H9 (cell line): ENCODE data around the gene SEC23IP. TPM values are rescaled to one million over a fixed set of nuclear protein-coding genes. Genes with fewer than 3 reads are reported as not detected.

Experiments
- DNase-seq: peaks from one replicate; pipeline ENCODE4 v3.0.0-alpha.2; 2017
- H2AFZ ChIP-seq: one replicate; pipeline ENCODE4 v1.6.1; 2013; ENCODE audit warnings: mild to moderate bottlenecking, low read length, control low read depth, moderate library complexity
- H2AK5ac ChIP-seq: 2 replicates; pipeline ENCODE4 v1.6.1; 2013; ENCODE audit warnings: low read length, control low read depth, mixed read lengths; ENCODE audit not compliant: insufficient read length
- H2BK120ac ChIP-seq: one replicate; pipeline ENCODE4 v1.6.1; 2013; ENCODE audit warnings: low read depth, mild to moderate bottlenecking, low read length, control low read depth, inconsistent platforms; ENCODE audit not compliant: poor library complexity, severe bottlenecking
- H2BK12ac ChIP-seq: 2 replicates; pipeline ENCODE4 v1.6.1; 2013; ENCODE audit warnings: low read length, control low read depth, mixed read lengths, low read depth; ENCODE audit not compliant: insufficient read length
- H2BK15ac ChIP-seq: 2 replicates; pipeline ENCODE4 v1.6.1; 2013; ENCODE audit warnings: low read depth, low read length, control low read depth
- H2BK20ac ChIP-seq: one replicate; pipeline ENCODE4 v1.6.1; 2013; ENCODE audit warnings: low read depth, mild to moderate bottlenecking, low read length, control low read depth, inconsistent platforms; ENCODE audit not compliant: poor library complexity, severe bottlenecking
- H2BK5ac ChIP-seq: 2 replicates; pipeline ENCODE4 v1.6.1; 2013; ENCODE audit warnings: low read length, control low read depth, mixed read lengths; ENCODE audit not compliant: insufficient read length
- H3K14ac ChIP-seq: 2 replicates; pipeline ENCODE4 v1.6.1; 2013; ENCODE audit warnings: low read length, control low read depth; ENCODE audit not compliant: insufficient read depth
- H3K18ac ChIP-seq: 2 replicates; pipeline ENCODE4 v1.6.1; 2013; ENCODE audit warnings: low read depth, mild to moderate bottlenecking, mixed read lengths, low read length, control low read depth; ENCODE audit not compliant: insufficient read length
- H3K23ac ChIP-seq: 2 replicates; pipeline ENCODE4 v1.6.1; 2013; ENCODE audit warnings: low read length, control low read depth, mixed read lengths, low read depth; ENCODE audit not compliant: insufficient read length
- H3K23me2 ChIP-seq: 2 replicates; pipeline ENCODE4 v1.6.1; 2013; ENCODE audit warnings: low read depth, mild to moderate bottlenecking, mixed read lengths, low read length, control low read depth; ENCODE audit not compliant: insufficient read length, poor library complexity, severe bottlenecking
- H3K27ac ChIP-seq: 2 replicates; pipeline ENCODE4 v1.5.1; 2013; ENCODE audit warnings: low read length, control low read depth, mixed read lengths, low read depth; ENCODE audit not compliant: insufficient read length
- H3K27me3 ChIP-seq: 2 replicates; pipeline ENCODE4 v1.6.1; 2013; ENCODE audit warnings: low read length, control low read depth, inconsistent platforms; ENCODE audit not compliant: insufficient read depth
- H3K4ac ChIP-seq: 2 replicates; pipeline ENCODE4 v1.6.1; 2013; ENCODE audit warnings: low read depth, mild to moderate bottlenecking, control low read depth, inconsistent platforms, low read length, moderate library complexity
- H3K4me1 ChIP-seq: 2 replicates; pipeline ENCODE4 v1.6.1; 2013; ENCODE audit warnings: low read length, control low read depth, inconsistent platforms; ENCODE audit not compliant: insufficient read depth
- H3K4me2 ChIP-seq: 2 replicates; pipeline ENCODE4 v1.6.1; 2013; ENCODE audit warnings: low read length, control low read depth, mixed read lengths; ENCODE audit not compliant: insufficient read length, insufficient read depth
- H3K56ac ChIP-seq: 2 replicates; pipeline ENCODE4 v1.6.1; 2013; ENCODE audit warnings: low read depth, mild to moderate bottlenecking, mixed read lengths, low read length, control low read depth; ENCODE audit not compliant: insufficient read length
- H3K79me1 ChIP-seq: 2 replicates; pipeline ENCODE4 v1.6.1; 2013; ENCODE audit warnings: low read depth, mild to moderate bottlenecking, moderate library complexity, low read length, control low read depth, inconsistent platforms; ENCODE audit not compliant: insufficient read depth, poor library complexity, severe bottlenecking
- H3K79me2 ChIP-seq: 2 replicates; pipeline ENCODE4 v1.6.1; 2013; ENCODE audit warnings: low read length, control low read depth, inconsistent platforms; ENCODE audit not compliant: insufficient read depth
- H3K9ac ChIP-seq: 2 replicates; pipeline ENCODE4 v1.6.1; 2013; ENCODE audit warnings: low read length, control low read depth, mixed read lengths; ENCODE audit not compliant: insufficient read length; ENCODE audit errors: extremely low read depth
- H3K9me3 ChIP-seq: one replicate; pipeline ENCODE4 v1.6.1; 2013; ENCODE audit warnings: low read depth, low read length, inconsistent platforms; ENCODE audit not compliant: control insufficient read depth
- H3T11ph ChIP-seq: one replicate; pipeline ENCODE4 v1.6.1; 2013; ENCODE audit warnings: mild to moderate bottlenecking, low read length, control low read depth, inconsistent platforms
- H4K20me1 ChIP-seq: one replicate; pipeline ENCODE4 v1.6.1; 2013; ENCODE audit not compliant: control insufficient read depth, insufficient read length, insufficient read depth
- H4K5ac ChIP-seq: 2 replicates; pipeline ENCODE4 v1.6.1; 2013; ENCODE audit warnings: low read depth, mild to moderate bottlenecking, mixed read lengths, low read length, control low read depth; ENCODE audit not compliant: insufficient read length
- H4K8ac ChIP-seq: replicated peaks from 2 replicates; pipeline ENCODE4 v1.6.1; 2013; ENCODE audit warnings: low read length, control low read depth, mixed read lengths, low read depth; ENCODE audit not compliant: insufficient read length
- H4K91ac ChIP-seq: 2 replicates; pipeline ENCODE4 v1.6.1; 2013; ENCODE audit warnings: low read depth, mild to moderate bottlenecking, moderate library complexity, mixed read lengths, low read length, control low read depth; ENCODE audit not compliant: insufficient read length
- H3K27ac Mint-ChIP-seq, 3 experiments: 2 replicates in 2 of 3; 3 replicates in 1 of 3; pipeline ENCODE4 v1.8.0; 2020 to 2021; ENCODE audit warnings: mixed read lengths in 3 of 3, mild to moderate bottlenecking in 1 of 3, moderate library complexity in 1 of 3
- H3K27me3 Mint-ChIP-seq: 2 replicates; pipeline ENCODE4 v1.8.0; 2021; ENCODE audit warnings: low read depth, mild to moderate bottlenecking, moderate library complexity, mixed read lengths
- H3K36me3 Mint-ChIP-seq, 3 experiments: 2 replicates in 2 of 3; 3 replicates in 1 of 3; pipeline ENCODE4 v1.8.0; 2020 to 2021; ENCODE audit warnings: low read depth in 3 of 3, mixed read lengths in 3 of 3; ENCODE audit not compliant: insufficient read depth in 1 of 3
- H3K4me1 Mint-ChIP-seq, 2 experiments: 2 replicates each; pipeline ENCODE4 v1.8.0; 2020; ENCODE audit warnings: mixed read lengths in 2 of 2
- H3K4me3 Mint-ChIP-seq, 2 experiments: 2 replicates in 1 of 2; 3 replicates in 1 of 2; pipeline ENCODE4 v1.8.0; 2020 to 2021; ENCODE audit warnings: mild to moderate bottlenecking in 2 of 2, mixed read lengths in 2 of 2, moderate library complexity in 1 of 2
- H3K9me3 Mint-ChIP-seq, 2 experiments: 2 replicates in 1 of 2; 3 replicates in 1 of 2; pipeline ENCODE4 v1.8.0; 2020; ENCODE audit warnings: mild to moderate bottlenecking in 2 of 2, mixed read lengths in 2 of 2, moderate library complexity in 1 of 2
- CTCF ChIP-seq: fragments of 200-600 bp; sonication (generic); conservative IDR thresholded peaks from 3 replicates; pipeline ENCODE4 v1.8.0; 2021; ENCODE audit warnings: antibody characterized with exemption, mild to moderate bottlenecking
- total RNA-seq: library from RNA; stranded (reverse); gene quantifications from 2 replicates; pipeline ENCODE4 v1.2.1, GENCODE V29; 2021

The SEC23IP gene
- total RNA-seq, 1 experiment from 2014 or later, result 93.0 TPM

DNA sequence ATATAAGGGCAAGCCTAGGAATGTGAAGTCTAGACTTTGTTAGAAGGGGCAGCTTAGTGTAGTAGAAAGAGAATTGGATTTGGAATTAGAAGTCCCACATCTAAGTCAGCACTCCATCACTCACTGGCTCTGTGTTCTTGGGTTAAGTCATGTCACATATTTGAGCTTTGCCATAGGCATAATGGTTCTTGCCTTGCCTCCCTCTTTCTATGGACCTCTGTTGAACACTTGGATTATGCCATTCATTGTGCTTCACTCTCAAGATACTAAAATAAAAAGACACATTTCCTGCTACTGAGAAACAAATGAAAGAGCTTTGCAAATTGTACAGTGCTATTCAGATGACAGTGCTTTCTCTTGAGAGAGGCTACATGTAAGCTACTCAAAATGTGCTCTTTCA, 35.9 kb downstream of the SEC23IP start:
- no peak overlapping the region for H4K91ac ChIP-seq
- no peak overlapping the region for H3K56ac ChIP-seq
- no peaks in the 10 kb centered on the region for H3K23me2 ChIP-seq
- no peak overlapping the region for H3K18ac ChIP-seq
- DNase-seq, result no peak
- no peak overlapping the region for H3K27ac ChIP-seq
- no peak overlapping the region for H3K4me2 ChIP-seq
- no peak overlapping the region for H2BK12ac ChIP-seq
- H3K4me3 Mint-ChIP-seq, result no peak overlapping the region
- H3K79me1 ChIP-seq, result no peaks in the 10 kb centered on the region
- H4K5ac ChIP-seq, result no peak overlapping the region
- H2AFZ ChIP-seq, result no peak overlapping the region
- no peaks in the 10 kb centered on the region; a peak in 1 of 4 replicates for H3K4me1 Mint-ChIP-seq
- H2BK15ac ChIP-seq, result no peak overlapping the region
- no peaks in the 10 kb centered on the region for H3K9me3 Mint-ChIP-seq
- H3K9ac ChIP-seq, result no peak overlapping the region
- H3K4me1 ChIP-seq, result no peaks in the 10 kb centered on the region
- H3K27me3 ChIP-seq, result no peaks in the 10 kb centered on the region
- H3K36me3 Mint-ChIP-seq, result peaks cover 8 to 77% (median 67%) of the 10 kb centered on the region in 3 experiments; a peak in 6 of 7 replicates
- no peaks in the 10 kb centered on the region for H3K9me3 ChIP-seq
- no peak overlapping the region for H2BK5ac ChIP-seq
- H2AK5ac ChIP-seq, result no peak overlapping the region
- H4K8ac ChIP-seq, result no peak overlapping the region
- no peak overlapping the region for H3K4ac ChIP-seq
- H3K27ac Mint-ChIP-seq, result no peak overlapping the region
- H3K14ac ChIP-seq, result no peak overlapping the region
- H2BK120ac ChIP-seq, result no peak overlapping the region
- no peaks in the 10 kb centered on the region for H3K27me3 Mint-ChIP-seq
- no peaks in the 10 kb centered on the region for H4K20me1 ChIP-seq
- no peak overlapping the region for H3T11ph ChIP-seq
- H3K79me2 ChIP-seq, result no peaks in the 10 kb centered on the region
- TF ChIP-seq CTCF, result no peak
- H2BK20ac ChIP-seq, result no peak overlapping the region
- H3K23ac ChIP-seq, result no peak overlapping the region
